NCI-H69 (cell line): ENCODE data around the gene RRAS2.
A peak's percentile ranks its signal among the peaks of the same experiment; 100 is the strongest.
"Not testable (repeated sequence)": the region's sequence is repeated elsewhere in the genome, so short reads cannot be mapped to it uniquely, and the experiment has no call there.

Experiments used
- DNase-seq: peaks from one replicate; lab custom pipeline; 2025; lab: John Stamatoyannopoulos, UW

The RRAS2 gene

DNA sequence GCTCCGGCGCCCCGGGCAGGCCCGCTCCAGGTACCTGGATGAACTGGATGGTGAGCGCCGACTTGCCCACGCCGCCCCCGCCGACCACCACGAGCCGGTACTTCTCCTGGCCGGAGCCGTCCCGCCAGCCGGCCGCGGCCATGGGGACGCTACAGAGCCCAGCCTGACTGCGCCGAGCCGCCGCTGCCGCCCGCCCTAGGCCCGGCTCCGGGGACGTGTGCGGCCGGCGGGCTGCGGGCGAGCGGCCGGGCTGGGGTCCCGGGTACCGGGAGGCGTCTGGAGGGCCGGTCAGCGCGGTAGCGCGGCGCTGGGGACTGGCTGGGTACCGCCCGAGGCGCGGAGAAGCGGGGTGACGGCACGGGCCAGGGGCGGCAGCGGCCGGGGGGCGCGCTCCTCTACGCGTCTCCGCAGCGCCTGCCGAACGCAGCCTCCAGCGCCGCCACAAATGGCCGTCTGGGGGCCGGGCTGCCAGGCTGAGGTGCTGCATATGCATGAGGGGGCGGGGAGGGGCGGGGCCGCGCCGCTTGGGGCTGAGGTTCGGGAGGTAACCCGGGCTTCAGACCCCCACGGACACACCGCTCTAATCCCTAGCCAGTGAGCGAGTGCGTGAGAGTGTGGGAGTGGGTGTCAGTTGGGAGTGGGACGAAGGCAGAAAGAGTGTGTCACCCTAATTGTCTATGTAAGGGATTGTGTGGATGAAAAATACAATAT is at the start of gene RRAS2:
Gene RRAS2, minus strand, starts transcription at position 455 of the 711 bp plus-strand sequence. Its CDS starts 313 bp downstream, at position 142.
- peak; percentile 45 for DNase-seq

DNA sequence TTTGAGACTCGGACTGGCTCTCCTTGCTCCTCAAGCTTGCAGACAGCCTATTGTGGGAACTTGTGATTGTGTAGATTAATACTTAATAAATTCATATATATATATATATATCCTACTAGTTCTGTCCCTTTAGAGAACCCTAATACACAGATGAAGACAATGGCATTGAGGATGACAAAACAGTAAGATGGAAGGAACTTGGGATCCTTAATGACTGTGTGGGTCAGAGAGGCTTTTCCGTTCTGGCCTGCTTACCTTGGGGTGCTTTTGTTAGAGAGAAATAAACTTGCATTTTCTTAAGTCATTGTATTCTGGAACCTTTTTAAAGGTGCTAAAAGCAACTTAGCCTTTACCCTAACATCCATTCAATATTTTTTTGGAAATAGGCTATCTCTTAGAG is 49.6 kb upstream of the RRAS2 start:
- no peak for DNase-seq

DNA sequence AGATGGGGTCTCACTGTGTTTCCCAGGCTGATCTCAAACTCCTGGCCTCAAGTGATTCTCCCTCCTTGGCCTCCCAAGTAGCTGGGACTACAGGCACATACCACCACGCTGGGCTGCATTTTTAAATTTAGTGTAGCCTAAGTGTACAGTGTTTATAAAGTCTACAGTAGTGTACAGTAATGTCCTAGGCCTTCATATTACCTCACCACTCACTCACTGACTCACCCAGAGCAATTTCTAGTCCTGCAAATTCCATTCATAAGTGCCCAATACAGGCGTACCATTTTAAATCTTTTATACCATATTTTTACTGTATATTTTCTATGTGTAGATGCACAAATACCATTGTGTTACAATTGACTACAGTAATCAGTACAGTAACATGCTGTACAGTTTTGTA is 47.1 kb upstream of the RRAS2 start:
- not testable (repeated sequence) for DNase-seq

DNA sequence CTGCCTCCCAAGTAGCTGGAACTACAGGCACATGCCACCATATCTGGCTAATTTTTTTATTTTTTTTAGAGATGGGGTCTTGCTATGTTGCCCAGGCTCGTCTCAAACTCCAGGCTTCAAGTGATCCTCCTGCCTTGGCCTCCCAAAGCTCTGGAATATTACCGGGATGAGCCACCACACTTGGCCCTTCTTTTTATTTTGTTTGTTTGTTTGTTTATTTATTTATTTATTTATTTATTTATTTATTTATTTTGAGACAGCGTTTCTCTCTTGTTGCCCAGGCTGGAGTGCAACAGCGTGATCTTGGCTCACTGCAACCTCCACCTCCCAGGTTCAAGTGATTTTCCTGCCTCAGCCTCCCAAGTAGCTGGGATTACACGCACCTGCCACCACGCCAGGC is 44.5 kb upstream of the RRAS2 start:
- not testable (repeated sequence) for DNase-seq

DNA sequence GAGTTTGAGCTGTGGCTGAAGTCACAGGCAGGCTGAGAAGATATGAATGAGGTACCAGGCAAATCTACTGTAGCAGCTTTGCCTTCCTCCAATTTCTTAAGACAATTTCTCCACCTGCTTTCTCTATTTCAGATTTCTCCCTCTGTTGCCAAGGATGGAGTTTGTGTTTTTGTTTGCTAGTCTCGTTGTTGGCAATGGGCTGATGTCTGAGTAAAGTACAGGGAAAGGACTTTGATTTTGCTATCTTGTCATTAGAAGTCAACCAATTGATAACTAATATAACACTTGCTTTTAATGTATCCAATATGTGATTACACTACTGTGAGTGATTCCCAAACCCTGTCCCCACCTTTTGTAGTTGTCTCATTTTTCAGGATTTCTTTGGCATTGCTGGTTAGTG is 40.1 kb upstream of the RRAS2 start:
- no peak for DNase-seq

DNA sequence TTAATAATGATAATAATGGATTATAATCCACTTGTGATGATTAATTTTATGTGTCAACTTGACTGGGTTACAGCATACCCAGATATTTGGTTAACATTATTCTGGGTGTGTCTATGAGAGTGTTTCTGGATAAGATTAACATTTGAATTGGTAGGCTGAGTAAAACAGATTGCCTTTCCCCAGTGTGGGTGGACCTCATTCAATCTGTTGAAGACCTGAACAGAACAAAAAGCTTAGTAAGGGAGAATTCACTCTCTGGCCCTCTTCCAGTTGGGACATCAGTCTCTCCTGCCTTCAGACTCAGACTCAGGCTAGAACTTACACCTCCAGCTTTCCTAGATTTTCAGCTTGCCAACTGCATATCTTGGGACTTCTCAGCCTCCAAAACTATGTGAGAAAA is 37.3 kb upstream of the RRAS2 start:
- DNase-seq: no peak

DNA sequence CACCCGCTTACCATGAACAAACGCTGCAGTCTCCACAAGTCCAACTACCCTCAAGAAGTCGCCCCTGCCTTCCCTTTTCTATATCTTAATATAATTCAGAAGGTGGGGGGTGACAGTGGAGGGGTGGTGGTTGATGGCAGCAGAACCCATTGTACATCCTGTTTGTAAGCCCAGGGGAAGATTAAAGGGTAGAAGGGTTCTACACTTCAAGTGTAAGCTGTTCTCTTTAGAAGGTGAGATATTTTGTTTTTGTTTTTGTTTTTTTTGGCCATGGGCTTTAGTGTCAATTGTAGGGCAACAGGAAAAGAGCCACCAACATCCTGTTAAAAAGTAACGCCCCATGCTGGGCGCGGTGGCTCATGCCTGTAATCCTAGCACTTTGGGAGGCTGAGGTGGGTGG is 34.9 kb upstream of the RRAS2 start:
- no peak for DNase-seq

DNA sequence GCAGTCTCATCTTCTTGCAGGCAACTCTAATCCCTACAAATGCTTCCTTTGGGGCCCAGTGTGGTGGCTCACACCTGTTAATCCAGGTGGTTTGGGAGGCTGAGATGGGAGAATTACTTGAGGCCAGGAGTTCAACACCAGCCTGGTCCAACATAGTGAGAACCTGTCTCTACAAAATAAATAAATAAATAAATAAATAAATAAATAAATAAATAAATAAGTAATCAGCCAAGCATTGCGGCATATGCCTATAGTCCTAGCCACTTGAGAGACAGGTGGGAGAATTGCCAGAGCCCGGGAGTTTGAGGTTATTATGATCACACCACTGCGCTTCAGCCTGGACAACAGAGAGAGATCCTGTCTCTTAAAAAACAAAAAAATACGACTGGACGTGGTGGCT is 34.1 kb upstream of the RRAS2 start:
- no peak for DNase-seq

DNA sequence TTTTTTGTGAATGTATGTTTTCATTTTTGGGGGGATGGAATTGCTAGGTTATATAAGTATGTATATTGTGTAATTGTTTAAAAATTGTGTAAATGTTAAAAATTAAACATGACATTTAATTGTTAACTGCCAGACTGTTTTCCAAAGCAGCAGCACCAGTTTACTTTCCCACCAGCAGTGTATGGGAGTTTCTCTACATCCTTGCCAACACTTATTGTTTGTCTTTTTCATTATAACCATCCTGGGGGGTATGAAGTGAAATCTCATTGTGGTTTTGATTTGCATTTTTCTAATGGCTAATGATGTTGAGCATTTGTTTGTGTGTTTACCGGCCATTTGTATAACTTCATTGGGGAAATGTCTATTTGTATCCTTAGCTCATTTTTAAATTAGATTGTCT is 31.7 kb upstream of the RRAS2 start:
- DNase-seq: no peak

DNA sequence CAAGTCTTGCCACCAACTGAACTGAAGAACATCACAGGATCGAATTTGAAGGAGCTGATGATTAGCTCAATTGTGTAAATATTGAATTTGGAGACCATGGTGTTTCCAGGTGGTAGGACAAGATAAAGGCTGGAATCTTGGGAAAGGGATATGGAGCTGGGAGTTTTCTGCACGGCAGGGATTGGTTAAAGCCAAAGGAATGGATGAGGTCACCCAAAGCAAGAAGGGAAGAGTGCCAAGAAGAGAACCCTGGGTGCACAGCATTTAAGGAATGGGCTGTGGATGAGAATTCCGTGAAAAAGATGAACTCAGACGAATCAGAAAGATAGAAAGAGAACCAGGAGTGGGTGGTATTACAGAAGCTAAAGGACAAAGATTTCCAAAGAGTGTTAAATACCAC is 29.4 kb upstream of the RRAS2 start:
- DNase-seq: no peak

DNA sequence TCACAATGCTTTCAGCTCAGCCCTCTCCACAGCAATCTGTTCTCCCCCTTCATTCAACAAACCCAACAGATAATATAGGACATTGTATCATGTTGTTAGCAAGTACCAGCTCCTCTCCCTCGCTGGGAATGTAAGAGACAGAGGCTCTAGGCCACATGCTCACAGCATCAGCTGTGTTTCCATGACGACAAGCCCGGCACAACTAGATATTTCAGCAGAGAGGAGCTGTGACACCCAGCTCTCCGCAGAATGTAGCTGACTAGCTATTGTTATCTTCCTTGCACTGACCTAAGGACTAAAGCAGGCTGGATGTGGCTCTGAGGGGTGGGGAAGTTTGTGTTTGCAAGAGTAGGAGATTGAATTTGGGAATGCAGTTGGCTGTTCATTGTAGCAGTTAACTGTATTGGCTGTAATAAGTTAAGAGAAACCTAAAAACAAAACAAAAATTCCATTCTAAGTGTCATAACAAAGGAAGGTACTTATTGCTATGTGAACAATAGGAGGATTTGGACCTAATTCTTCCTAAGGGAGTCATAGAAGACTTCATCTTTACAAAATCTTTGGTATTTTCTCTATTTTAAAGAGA is 28.0 kb upstream of the RRAS2 start:
- DNase-seq: peak; percentile 30

DNA sequence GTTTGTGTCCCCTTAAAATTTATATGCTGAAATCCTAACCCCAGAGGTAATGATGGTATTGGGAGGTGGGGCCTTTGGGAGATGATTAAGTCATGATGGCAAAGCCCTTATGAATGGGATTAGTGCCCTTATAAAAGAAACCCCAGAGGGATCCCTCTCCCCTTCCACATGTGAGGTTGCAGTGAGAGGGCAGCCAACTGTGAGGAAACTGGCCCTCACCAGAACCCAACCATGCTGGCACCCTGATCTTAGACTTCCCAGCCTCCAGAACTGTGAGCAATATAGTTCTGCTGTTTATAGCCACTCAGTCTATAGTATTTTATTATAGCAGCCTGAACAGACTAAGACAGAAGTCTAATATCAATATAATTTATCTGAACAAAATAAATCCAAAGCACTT is 27.1 kb upstream of the RRAS2 start:
- no peak for DNase-seq

DNA sequence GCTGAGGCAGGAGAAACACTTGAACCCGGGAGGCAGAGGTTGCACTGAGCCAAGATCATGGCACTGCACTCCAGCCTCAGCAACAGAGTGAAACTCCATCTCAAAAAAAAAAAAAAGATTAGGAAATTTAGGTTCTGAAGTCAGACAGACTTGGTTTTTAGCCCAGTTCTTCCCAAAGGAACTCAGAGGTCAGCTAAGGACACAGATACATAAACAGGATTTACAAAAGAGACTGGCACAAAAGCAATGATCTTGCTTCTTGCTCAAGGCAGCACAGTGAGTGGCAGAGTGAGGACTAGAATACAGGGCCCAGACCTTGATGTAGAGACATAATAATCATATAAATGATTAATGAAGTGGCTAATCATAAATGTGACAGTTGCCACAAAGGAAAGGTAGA is 25.4 kb upstream of the RRAS2 start:
- DNase-seq: no peak

DNA sequence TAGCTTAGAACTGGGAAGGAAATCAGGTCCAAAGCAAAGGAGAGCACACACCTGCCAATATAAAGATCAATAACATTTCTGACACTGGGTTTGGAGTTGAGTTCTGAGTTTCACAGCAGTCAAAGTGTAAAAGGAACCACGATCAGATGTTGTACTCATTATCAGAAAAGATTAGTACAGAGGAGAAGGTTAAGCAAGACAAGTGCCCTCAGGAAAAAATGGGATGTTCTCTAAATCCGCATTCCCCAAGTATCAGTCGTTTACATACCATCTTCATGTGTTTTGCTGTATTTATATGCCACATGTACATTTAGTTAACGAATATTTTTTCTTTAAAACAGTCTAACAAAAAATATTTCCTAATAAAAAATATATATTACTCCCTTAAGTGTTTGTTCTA is 23.0 kb upstream of the RRAS2 start:
- no peak for DNase-seq

DNA sequence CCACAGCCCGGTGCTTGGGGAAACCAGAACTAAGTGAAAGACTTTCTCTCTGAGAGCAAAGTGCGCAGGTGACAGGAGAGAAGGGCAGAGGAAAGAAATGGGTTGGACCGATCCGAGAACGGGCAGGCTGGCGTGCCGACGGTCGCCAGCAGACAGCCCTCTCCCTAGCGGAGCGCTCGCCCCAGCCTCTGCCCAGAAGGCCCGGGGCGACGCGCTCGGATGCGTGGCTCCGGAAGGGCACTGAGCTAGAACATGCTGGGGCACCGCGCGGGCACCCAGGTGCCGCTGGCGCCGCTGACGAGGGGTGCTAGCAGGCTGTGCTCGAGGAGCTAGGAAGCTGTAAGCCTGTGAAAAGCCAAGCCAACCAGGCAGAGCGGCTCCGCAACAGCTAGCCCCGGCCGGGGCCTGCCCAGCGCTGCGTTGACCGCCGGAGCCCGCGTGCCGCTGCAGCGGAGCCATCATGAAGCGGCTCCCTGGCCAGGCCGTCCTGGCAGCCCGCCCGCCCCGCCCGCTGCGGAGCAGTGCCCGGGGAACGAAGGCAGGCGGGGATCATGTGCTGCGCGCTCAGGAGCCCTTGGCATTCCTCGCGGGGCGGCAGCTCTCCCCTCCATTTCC is 22.1 kb upstream of the RRAS2 start:
- peak; percentile 75 for DNase-seq

DNA sequence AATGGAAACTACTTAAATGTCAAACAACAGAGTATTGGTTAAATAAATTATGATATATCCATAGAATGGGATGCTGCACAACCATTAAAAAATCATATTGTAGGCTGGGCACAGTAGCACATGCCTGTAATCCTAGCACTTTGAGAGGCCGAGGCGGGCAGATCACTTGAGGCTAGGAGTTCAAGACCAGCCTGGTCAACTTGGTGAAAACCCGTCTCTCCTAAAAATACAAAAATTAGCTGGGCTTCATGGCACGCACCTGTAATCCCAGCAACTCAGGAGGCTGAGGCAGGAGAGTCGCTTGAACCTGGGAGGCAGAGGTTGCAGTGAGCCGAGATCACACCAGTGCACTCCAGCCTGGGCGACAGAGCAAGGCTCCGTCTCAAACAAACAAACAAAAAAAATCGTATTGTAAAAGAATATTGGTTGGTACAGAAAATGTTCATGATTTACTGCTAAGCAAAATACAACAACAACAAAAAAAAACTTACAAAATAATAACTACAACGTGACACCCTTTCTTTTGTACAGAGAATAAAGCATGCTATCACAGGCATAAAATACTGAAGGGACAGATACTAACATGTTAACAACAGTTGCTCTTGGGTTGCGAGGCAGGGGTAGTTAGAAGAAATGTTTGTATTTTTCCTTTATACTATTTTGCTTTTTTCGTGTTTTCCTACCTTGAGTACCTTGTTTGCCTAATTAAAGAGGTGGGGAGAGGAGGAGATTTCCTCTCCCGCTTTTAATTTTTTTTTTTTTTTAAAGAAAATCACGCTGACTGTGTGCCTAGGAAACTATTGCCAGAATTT is 21.3 kb upstream of the RRAS2 start:
- DNase-seq: no peak

DNA sequence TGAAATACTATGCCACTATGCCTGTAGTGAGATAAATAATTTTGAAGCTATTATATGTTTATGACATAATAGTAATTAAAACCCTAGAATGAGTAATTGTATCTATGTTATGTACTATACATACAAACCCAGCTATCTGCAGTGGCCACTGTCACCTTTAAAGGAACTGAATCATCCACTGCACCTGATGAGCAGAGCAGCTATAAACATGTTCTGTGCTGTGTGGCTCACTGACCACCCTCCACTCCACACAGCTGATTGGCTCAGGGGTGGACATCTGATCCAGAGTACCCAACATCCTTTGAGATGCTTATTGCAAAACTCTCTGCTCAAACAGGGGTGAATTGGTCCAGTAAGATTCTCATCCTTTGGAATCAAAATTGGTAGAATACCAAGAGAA is 19.2 kb upstream of the RRAS2 start:
- DNase-seq: no peak

DNA sequence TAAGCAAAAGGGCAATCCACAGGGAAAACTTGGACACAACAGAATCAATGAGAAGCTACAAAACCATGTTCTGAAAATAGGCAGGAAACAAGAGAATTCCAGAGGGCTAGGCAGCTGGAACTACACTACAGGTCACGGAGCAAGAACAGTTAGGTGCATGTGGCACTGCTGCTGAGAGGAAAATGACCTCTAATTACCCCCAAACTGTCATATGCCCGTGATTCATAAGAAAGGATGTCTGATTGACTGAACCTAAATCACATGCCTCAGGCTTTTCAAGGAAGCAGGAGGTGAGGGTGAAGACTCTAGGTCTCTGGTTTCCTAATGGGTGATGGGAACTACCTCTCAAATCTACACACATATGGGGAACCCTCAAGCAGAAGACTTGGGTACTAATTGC is 17.9 kb upstream of the RRAS2 start:
- DNase-seq: no peak

DNA sequence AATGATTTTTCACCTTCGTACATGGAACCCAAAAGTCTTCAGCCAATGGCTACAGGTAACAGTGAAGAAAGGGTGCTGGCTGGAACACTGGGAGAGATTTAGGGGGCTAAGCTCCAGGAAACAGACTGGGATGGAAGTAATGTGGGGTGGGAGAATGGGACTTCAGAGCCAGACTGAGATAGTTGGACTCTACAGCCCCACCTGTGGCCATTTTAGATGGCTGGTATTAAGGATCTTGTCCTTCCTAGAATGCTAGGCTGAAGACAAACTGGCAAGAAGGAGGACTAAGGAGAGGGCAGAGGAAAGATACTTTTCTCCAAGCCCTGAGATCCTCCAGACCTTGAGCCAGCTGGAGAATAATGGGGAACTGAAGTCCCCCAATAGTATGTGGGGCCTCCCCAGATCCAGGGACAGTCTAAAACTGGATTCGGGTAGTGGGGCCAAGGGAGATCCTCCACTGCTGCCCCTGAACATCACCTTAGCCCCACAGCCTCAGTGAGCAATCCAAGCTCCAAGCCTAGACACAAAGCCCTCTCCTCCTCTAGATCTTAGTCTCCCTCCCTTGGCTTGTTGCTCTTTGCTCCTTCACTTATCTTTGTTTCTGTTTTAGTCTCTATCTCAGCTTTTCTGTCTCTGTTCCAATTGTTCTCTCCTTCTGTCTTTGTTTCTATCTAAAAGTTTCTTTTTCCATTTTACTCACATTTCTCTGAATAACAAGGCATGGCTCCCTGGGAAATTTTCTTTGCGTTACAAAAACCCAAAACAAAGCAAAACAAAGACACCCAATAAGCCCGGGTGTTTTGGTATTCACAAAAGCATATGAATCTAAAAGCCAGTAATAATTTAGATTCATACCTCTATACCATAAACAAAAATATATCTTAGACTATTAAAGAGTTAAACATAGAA is 16.2 kb upstream of the RRAS2 start:
- DNase-seq: no peak

DNA sequence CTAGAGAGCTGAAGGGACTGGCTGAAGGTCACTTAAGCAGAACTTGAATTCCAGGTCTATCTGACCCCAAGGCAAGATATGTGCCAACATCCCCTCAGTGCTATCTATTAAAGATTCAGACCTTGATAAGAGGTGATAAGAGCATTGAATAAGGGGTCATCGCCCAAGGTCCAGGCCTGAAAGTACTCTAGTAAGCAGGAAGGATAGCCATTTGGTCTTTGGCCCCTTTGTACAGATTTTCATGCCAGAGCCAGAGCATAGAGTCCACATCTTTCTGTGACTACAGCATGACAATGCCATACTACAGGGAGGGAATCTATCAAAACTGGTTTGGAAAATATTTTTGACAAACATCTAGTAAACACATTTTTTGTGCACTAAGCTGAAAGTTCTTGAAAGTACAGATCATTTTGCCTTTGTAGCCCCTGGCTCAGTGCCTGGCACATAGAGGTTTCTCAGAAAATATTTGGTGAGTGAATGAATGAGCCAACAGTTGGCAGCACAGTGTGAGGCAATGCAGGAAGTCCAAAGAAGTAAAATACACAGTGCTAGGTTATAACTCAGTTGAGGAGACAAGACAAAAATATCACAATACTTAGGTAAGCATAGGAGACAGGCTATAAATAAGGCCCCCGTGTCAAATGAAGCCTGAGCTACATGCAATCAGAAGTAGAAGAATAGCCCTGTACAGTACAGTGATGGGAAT is 15.1 kb upstream of the RRAS2 start:
- DNase-seq: no peak

DNA sequence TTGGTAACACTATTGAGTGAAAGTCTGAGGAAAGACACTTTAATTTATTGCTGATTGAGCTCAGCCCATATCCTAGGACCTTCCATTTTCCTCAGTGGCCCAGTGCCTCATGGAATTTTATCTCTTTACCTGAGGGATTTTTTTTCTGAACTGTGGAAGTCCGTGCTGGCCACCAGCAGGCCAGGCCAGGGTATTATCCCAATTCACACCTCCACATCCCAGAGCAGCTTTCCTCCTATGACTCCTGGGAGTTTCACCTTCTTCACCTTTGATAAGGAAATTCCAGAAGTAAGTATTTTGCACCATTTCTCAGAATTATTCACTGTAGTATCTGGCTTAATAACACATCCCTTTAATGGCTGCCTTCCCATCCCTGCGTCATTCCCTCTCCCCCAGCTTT is 13.0 kb upstream of the RRAS2 start:
- no peak for DNase-seq
